NCI-H1930 (cell line): ENCODE results near the gene CHD3.

Source experiments
- DNase-seq, 2 experiments: peaks; one replicate each; lab custom pipeline; 2025; lab: John Stamatoyannopoulos, UW

Gene CHD3

DNA sequence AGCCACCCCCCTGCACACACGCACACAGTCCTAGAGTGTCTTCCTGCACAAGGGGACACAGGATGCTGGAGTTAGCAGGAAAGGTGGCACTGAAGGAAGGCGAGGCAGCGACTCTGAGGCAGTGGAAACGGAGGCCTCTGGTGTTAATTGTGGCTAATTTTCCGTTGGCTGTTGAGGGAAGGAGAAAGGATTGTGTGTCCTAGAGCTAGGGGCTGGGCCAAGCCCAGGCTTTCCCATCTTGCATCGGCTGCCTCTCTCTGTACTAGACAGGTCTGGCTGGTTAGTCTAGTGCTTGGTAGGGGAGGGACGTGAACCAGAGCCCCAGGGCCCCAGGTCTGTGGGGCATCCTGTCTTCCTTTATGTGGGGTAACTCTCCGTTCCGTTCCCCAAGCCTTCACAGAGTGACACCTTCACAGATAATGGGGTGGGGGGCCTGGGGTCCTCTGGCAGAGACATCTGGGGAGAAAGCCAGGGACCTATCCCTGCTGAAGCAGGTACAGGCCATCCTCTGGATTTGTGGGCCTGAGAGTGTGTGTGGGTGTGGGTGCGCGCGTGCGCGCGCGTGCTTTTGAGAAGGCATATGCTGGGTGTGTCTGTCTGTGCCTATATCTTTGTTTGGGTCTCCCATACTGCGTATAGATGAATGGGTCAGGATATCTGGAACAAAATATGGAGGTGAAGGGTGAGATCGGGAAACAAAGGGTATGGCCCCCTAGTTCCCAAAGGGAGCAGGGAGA is at the start of gene CHD3:
CHD3 (plus strand) TSS at position 606 of the 737 bp plus-strand sequence. CDS start 212 bp downstream, outside the sequence.
- DNase-seq, result no peak

DNA sequence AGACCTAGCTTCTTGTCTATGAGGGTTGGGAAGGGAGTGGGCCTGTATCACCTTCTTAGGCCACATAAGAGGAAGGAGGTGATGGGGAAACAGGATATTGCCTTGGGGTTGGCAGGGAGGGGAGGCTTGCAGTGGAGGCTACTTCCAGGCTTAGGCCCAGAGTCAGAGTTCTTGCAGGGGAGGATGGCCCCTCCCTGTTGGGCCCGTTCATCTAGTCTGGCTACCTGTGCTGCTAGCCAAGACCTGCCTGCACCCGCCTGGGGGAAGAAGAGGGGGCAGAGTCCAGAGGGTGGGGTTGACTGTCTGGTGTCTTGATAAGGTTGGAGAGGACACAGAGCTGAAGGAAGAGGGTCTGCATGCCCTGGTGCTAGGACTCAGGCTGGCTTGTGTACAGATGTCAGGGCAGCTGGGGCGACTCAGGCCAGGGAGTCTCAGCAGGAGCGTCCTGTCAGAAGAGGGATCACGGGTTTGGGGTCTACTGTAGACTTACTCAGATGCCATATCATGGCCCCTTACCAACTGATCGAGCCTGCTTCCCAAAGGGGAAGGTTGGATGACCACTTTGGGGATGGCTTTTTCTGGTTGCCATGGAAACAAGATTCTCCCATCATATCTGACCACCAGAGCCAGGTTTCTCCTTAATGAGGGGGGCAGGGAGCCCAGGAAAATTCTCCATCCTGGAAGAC is 49.3 kb upstream of the CHD3 start:
- DNase-seq, result peak in 1 of 2 experiments; percentile 38

DNA sequence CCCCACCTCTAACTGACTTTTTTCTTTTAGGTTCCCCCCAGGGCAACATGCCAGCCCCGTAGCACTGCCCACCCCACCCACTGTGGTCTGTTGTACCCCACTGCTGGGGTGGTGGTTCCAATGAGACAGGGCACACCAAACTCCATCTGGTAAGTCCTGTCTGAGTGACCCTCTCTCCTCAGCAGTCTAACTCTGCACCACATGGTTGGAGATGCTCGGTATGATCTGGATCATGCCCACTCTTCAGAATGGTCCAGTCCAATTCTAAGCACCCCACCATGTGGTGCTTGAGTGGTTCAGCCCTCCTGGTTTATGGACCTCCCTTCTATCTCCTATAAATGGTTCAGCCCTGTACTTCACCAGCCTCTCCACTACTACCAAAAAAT is 48.7 kb upstream of the CHD3 start:
- no peak for DNase-seq

DNA sequence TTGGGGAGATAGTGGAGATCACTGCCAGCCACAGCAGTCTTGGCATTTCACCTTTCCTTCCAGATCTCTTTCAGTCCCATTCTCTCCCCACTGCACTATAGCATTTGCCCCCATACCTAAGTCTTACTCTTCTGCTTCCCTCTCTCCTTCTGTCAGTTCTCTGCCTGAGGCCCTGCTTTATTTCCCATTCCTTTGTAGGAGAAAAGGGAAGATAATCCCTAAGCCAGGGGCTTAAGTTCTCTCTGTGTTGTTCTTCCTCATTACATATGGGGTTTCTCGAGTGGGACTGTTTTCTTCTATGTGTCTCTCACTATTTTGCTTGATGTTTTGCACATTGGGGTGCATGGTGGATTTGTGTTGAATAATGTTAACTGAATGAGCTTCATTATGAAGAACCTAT is 48.1 kb upstream of the CHD3 start:
- no peak for DNase-seq

DNA sequence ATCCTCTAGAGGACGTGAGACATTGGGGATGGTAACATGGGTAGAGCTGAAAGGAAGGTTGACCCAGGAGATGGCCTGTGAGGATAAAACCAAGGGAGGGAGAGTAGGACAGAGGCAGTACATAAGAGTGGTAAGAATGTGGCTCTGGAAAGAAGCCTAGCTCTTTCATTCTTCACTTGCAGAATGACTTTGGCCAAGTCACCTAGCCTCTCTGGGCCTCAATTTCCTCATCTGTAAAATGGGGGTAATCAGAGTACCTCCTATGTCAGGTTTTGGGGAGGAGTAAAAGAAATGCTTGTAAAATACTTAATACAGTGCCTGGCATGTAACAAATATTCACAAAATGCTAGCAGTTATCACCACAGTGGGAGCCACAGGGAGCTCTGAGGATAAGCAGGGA is 47.7 kb upstream of the CHD3 start:
- DNase-seq, result no peak

DNA sequence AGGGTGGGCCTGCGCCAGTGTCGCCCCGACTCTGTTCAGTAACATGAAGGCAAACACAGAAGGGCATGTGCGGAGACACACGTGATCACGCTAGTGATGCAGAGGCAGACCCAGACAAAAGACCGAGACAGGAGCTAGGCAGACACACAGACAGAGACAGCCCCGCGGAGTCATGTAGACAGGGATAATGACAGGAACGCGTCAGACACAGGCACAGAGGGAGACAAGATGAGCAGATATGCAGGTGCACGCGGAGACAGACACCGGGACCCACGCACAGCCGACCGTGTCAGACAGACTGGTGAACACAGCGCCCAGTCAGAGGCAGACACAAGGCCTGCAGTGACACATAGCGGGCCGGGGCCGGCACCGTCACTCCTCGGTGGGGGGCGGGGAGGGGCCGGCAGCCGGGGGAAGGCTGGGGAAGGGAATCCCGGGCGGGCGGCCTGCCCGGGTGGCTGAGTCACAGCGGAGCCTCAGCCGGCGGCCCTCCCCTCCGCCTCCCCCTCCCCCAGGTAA is 47.1 kb upstream of the CHD3 start:
- peak; percentile 73 to 76 for DNase-seq

DNA sequence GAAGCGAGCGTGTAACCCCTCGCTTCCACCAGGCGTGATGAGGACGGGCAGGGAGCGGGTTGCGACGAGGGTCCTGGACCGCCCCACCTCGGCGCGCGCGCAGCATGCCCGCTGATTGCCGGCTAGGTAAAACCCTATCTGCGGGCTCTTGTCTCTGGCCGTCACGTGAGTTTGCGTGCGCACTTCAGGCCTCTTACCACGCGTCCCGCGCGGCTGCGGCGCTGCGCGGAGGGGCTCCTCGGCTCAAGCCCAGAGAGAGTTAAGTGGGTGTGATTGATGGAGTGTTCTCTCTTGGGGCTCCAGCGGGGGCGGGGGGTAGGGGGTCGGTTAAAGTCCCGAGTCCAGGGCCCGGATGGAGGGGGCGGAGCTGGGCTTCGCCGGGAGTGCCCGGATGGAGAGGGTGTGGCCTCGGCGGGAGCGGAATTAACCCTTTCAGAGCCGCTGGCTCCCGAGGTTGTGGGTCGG is 46.6 kb upstream of the CHD3 start:
- peak; percentile 84 to 92 for DNase-seq

DNA sequence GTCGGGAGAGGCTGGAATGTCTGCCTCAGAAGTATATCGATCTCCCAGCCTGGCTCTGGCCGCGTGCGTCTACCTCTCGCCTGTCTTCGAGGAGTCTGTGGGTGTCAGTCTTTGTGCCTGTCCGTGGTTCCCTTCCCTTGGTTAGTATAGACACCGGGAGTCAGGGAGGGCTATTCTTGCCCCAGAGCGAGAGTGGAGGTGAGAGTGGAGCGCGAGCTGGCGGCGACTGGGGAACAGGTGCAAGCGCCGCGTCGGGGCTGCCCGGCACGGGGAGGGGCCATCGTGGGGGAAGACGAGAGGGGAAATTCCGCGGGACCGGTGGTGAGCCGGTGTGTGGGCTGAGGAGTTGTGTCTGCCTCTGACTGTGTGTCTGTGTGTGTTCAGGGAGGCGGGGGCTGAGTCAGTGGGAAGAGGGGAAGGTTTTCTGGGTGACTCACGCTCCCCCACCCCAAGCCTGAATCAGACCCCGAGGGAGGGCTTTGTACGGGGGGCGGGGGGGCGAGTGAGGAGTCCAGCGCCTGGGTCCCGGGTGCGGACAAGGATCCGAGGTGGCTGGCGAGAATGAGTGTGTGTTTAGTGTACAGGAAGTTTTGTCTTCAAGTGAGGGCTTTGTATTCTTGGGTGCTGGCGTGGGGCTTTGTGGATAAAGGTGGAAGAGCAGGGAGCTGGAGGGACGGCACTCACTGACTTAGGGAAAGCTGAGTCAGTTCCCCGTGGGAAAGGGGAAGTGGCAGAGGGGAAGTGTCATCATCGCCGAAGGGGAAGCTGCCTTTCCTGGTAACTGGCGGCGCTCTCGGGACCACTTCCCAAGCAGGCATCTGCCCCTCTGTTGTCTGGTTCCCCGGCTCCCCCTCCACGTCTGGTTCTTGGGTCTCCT is 46.0 kb upstream of the CHD3 start:
- no peak for DNase-seq

DNA sequence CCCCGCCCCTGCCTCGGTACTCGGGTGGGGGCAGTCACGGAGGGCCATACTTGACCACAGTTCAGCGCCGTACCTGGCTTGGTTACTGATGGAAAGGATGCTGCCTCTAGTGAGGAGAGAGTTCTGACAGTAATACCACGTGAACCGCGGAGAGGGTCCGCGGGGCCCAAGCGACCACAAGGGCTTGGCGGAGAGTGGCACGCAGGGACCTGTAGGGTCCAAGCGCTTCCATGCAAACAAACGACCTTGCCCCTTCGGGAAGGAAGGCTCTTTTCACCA is 45.4 kb upstream of the CHD3 start:
- no peak for DNase-seq

DNA sequence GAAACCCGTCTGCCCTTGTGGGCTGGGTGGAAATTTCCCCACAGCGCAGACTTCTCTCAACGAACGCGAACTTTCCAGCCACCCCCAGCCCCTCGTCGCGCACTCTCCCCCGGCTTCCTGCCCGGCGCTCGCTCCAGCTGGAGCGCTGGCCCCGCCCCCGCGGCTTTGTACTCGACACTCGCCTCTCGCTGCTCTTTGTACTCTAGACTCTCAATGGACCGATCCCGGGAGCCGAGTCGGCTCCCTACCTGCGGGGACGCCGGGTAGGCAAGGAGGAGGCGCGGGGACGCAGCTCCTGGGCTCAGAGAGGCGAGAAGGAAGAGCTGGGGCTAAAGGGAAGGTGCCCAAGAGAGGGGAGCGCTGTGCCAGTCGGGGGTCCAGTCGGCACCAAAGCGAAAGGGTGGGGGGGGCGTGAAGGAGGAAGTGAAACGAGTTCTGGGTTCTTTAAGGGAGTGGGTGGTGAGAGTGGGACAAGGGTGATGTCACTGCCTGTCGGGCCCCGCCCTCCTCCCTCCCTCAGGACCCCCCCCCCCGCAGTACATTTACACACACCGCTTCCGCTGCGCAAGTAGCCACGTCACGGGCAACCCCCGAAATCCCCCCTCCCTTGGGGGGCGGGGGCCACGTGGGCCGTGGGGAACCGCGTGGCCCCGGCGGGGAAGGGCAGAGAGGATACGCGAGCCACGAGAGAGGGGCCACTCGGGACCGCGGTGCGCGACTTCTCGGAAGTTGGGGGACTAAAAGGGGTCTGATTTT is 44.9 kb upstream of the CHD3 start:
- DNase-seq, result peak; percentile 62 to 71

DNA sequence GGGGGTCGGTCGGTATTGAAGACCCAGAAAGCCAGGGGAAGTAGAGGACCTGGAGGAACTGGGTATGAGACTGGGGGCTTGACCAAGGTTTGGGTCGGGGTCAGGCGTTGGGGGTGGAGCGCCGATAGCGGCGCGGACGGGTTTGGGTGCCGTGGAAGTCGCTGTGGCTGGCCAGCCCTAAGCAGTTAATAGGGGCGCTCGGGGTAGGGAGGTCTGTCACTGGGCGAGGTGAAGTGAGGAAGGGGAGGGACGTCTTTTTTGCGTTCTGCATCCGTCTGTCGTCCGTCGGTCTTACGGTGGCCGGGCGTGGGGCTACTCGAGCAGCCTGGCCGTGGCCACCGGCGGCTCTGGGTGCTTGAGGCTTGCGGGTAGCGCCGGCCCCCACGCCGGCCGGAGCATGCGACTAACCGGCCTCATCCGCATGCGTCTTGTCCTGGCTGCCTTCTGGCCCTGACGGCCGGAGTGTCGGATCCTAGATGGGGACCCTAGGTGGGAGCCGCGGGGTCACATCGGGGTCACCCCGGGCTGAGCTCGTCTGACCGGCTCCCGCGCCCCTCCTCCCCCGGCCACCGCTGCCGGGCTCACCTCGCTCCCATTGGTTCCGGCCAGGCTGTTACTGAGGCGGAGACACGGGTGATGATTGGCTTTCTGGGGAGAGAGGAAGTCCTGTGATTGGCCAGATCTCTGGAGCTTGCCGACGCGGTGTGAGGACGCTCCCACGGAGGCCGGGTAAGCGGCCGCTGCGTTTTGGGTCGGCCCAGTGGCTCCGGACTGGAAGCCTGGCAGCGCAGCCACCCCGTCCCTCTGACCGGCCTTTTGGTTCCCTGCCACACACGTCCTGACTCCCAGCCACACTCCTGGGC is 44.1 kb upstream of the CHD3 start:
- peak; percentile 68 to 84 for DNase-seq

DNA sequence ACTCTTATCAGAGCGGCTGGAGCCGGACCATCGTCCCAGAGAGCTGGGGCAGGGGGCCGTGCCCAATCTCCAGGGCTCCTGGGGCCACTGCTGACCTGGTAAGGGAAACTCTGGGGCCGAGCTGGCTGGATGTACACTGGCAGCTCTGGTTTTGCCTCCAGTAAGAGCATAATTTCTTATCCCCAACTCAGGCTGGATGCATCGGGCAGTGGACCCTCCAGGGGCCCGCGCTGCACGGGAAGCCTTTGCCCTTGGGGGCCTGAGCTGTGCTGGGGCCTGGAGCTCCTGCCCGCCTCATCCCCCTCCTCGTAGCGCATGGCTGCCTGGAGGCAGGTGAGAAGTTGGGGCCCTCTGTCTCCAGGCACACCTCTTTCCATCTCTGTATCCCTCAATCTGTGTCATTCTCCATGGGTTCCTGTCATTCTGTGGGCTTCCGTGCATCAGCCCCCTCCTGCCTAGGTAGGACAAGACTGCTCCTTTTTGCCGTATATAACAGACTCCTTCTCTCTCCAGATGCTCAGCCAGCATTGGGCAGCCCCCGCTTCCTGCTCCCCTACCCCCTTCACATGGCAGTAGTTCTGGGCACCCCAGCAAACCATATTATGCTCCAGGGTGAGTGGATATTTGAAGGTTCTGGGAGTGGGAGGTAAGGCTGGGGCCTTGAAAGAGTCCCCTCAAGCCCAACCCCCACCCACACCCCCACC is 43.1 kb upstream of the CHD3 start:
- DNase-seq, result no peak

DNA sequence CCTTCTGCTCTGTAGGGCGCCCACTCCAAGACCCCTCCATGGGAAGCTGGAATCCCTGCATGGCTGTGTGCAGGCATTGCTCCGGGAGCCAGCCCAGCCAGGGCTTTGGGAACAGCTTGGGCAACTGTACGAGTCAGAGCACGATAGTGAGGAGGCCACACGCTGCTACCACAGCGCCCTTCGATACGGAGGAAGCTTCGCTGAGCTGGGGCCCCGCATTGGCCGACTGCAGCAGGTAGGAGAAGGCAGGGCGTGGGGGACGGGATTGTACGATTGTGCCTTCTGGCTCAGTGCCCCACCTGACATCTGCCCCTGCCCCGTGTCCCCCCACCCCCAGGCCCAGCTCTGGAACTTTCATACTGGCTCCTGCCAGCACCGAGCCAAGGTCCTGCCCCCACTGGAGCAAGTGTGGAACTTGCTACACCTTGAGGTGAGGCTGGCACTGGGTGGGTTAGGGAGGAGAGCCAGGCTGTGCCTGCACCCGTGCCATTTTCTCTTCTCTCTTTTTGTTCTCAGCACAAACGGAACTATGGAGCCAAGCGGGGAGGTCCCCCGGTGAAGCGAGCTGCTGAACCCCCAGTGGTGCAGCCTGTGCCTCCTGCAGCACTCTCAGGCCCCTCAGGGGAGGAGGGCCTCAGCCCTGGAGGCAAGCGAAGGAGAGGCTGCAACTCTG is 42.4 kb upstream of the CHD3 start:
- DNase-seq, result no peak

DNA sequence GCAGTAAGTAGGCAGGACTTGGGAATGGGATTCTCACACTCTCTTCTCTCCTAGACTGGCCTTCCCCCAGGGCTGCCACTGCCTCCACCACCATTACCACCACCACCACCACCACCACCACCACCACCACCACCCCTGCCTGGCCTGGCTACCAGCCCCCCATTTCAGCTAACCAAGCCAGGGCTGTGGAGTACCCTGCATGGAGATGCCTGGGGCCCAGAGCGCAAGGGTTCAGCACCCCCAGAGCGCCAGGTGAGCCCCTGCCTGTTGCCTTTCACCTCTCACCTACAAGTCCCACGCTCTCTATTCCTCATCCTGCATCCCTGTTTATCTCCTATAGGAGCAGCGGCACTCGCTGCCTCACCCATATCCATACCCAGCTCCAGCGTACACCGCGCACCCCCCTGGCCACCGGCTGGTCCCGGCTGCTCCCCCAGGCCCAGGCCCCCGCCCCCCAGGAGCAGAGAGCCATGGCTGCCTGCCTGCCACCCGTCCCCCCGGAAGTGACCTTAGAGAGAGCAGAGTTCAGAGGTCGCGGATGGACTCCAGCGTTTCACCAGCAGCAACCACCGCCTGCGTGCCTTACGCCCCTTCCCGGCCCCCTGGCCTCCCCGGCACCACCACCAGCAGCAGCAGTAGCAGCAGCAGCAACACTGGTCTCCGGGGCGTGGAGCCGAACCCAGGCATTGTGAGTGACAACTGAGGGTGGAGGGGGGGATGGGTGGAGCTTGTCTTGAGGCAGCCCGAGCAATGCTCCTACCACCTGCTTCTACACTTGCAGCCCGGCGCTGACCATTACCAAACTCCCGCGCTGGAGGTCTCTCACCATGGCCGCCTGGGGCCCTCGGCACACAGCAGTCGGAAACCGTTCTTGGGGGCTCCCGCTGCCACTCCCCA is 41.6 kb upstream of the CHD3 start:
- DNase-seq, result no peak

DNA sequence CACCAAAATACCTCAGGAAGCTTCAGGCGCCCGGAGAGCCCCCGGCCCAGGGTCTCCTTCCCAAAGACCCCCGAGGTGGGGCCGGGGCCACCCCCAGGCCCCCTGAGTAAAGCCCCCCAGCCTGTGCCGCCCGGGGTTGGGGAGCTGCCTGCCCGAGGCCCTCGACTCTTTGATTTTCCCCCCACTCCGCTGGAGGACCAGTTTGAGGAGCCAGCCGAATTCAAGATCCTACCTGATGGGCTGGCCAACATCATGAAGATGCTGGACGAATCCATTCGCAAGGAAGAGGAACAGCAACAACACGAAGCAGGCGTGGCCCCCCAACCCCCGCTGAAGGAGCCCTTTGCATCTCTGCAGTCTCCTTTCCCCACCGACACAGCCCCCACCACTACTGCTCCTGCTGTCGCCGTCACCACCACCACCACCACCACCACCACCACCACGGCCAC is 40.4 kb upstream of the CHD3 start:
- DNase-seq, result no peak

DNA sequence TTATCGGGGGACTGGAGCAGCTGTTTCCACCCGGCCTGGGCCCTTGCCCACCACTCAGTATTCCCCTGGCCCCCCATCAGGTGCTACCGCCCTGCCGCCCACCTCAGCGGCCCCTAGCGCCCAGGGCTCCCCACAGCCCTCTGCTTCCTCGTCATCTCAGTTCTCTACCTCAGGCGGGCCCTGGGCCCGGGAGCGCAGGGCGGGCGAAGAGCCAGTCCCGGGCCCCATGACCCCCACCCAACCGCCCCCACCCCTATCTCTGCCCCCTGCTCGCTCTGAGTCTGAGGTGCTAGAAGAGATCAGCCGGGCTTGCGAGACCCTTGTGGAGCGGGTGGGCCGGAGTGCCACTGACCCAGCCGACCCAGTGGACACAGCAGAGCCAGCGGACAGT is 39.9 kb upstream of the CHD3 start:
- DNase-seq, result no peak

DNA sequence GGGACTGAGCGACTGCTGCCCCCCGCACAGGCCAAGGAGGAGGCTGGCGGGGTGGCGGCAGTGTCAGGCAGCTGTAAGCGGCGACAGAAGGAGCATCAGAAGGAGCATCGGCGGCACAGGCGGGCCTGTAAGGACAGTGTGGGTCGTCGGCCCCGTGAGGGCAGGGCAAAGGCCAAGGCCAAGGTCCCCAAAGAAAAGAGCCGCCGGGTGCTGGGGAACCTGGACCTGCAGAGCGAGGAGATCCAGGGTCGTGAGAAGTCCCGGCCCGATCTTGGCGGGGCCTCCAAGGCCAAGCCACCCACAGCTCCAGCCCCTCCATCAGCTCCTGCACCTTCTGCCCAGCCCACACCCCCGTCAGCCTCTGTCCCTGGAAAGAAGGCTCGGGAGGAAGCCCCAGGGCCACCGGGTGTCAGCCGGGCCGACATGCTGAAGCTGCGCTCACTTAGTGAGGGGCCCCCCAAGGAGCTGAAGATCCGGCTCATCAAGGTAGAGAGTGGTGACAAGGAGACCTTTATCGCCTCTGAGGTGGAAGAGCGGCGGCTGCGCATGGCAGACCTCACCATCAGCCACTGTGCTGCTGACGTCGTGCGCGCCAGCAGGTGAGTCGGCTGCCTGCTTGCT is 39.3 kb upstream of the CHD3 start:
- no peak for DNase-seq
